Stomach (tissue), 9 donors: ENCODE results near the gene PCSK4. TPM values are rescaled to one million over a fixed set of nuclear protein-coding genes. Genes with fewer than 3 reads are reported as not detected.

Source experiments
- DNase-seq, 2 donors: peaks; one replicate each; pipeline versions ENCODE4 v3.0.0 to v3.0.0-alpha.2; 2013 to 2019
- H3K27ac ChIP-seq, 5 donors: fragments of 200-600 bp in 4 of 5; sonication (generic) in 4 of 5; one replicate each; pipeline ENCODE4 v1.5.1; 2013 to 2019; ENCODE audit warnings: mild to moderate bottlenecking in 1 of 5, moderate library complexity in 1 of 5
- H3K27me3 ChIP-seq, 3 donors: fragments of 200-600 bp; sonication (generic); one replicate each; pipeline ENCODE4 v1.5.1; 2017 to 2019; ENCODE audit warnings: mixed run types in 1 of 3
- H3K36me3 ChIP-seq, 4 donors: fragments of 200-600 bp; sonication (generic); 1 replicate in 3 of 4; 2 replicates in 1 of 4; pipeline ENCODE4 v1.5.1; 2016 to 2019
- H3K4me1 ChIP-seq, 4 donors: fragments of 200-600 bp; sonication (generic); one replicate each; pipeline ENCODE4 v1.5.1; 2016 to 2019
- H3K4me3 ChIP-seq, 4 donors: fragments of 200-600 bp; sonication (generic) in 3 of 4; one replicate each; pipeline ENCODE4 v1.5.1; 2016 to 2019; ENCODE audit warnings: mild to moderate bottlenecking in 1 of 4
- H3K9me3 ChIP-seq, 4 donors: fragments of 200-600 bp; sonication (generic); one replicate each; pipeline ENCODE4 v1.5.1; 2016 to 2019
- EP300 ChIP-seq: sonication (generic); formaldehyde crosslinking; IDR thresholded peaks from one replicate; pipeline ENCODE4 v1.6.1; 2017; ENCODE audit warnings: antibody characterized with exemption
- POLR2A ChIP-seq, 4 donors: fragments of 450-650 bp; IDR thresholded peaks; one replicate each; pipeline ENCODE4 v1.6.1; 2016; ENCODE audit warnings: antibody characterized with exemption in 4 of 4, control low read depth in 2 of 4, mild to moderate bottlenecking in 1 of 4, moderate library complexity in 1 of 4
- POLR2AphosphoS5 ChIP-seq, 3 donors: sonication (generic); formaldehyde crosslinking; IDR thresholded peaks; one replicate each; pipeline ENCODE4 v1.6.1; 2016; ENCODE audit warnings: antibody characterized with exemption in 3 of 3
- WGBS, 5 donors: extraction: QIAGEN DNeasy Blood & Tissue Kit in 3 of 5; methylation state at CpG; one replicate each; pipeline versions ENCODE4 v1.1.5 to v1.1.7; 2013 to 2018; 5-methylcytosine and 5-hydroxymethylcytosine counted together
- intact Hi-C: fragments of 100-400 bp; cut with DNase I; formaldehyde crosslinking; loops from one replicate; pipeline ENCODE4 v1.15.1; 2023; ENCODE audit warnings: low total_unique reads
- polyA plus RNA-seq, 3 donors: library from polyadenylated mRNA; stranded (reverse); fragments of 200-250 nt; gene quantifications; one replicate each; pipeline ENCODE4 v1.2.3, GENCODE V29; 2013
- total RNA-seq, 5 donors: library from RNA; depleted of rRNA; stranded (reverse); fragments of >200 nt; gene quantifications; one replicate each; pipeline versions ENCODE4 v1.1.0 to v1.2.3, GENCODE V29; 2014 to 2016
- TF ChIP-seq, protein P1 (sequence below), 7 experiments: fragments of 450-650 bp in 4 of 7; fragments of 200-600 bp in 3 of 7; sonication (generic) in 3 of 7; IDR thresholded peaks; one replicate each; pipeline ENCODE4 v1.5.1; 2016 to 2019; ENCODE audit warnings: antibody characterized with exemption in 7 of 7, control low read depth in 2 of 7, mild to moderate bottlenecking in 1 of 7
- donor health status: healthy with polysubstance abuse.
- donor health status: Bipolar disorder and iron deficiency.
- donor health status: healthy.

Gene PCSK4
- total and polyA plus RNA-seq, 8 donors: 1.7 to 26.8 (median 4.1) TPM; not detected in 2

DNA sequence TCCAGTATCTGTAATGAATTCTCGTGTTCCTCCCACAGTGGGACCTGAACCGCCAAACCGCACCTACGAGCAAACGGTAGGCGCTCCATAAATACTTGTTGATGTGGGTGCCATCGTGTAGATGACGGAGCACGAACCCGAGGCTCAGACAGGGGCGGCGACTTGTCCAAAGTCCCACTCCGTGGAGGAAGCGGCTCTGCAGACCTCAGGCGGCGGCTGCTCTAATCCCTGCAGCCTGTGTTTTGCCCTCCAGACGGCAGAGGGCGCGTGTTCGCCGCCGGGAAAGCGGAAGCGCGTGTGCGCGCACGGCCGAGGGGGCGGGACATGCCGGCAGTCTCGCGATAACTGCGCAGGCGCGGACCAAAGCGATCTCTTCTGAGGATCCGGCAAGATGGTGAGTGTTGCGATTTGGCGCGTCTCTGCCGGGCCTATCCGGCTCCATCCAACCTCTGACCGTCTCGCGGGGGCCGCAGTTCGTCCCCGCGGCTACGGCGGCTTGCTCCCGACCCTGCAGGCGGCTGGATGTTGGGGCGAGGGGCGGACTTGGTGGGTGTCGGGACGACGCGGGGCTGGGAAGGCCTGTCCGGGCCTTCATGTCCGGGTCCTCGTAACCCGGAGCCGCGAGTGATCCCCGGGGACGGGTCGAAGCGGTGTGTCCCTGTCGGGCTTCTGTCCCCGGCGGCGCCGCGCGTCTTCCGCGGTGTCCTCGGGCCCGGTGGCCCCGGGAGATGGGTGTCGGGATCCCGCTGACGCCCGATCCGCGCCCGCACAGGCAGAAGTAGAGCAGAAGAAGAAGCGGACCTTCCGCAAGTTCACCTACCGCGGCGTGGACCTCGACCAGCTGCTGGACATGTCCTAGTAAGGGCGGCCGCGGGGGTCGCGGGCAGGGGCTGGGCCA, 51.9 kb downstream of the PCSK4 start, which contains the start of gene RPS15:
Gene RPS15 (plus strand): TSS at position 362 of the 898 bp plus-strand sequence. CDS start 30 bp downstream, at position 392.
- Histone ChIP-seq H3K4me3 (peak within 1 kb of the TSS; percentile 84 to 95 (median 87)), H3K27ac (peak within 1 kb of the TSS; percentile 86 to 92 (median 90)), H3K4me1 (peaks cover 18 to 37% (median 25%) of the 10 kb centered on the region in 4 donors), H3K27me3 (no peaks in the 10 kb centered on the region), H3K9me3 (no peaks in the 10 kb centered on the region), H3K36me3 (peaks cover 53 to 69% (median 66%) of the 10 kb centered on the region in 4 donors)
- DNase-seq: peak; percentile 96 to 99
- WGBS, 5 donors: 1 to 2% (median 1%) methylated on average over 37 to 100 of the region's 100 CpGs
- intact Hi-C loops: no loop called here
- TF ChIP-seq, protein P1, sequence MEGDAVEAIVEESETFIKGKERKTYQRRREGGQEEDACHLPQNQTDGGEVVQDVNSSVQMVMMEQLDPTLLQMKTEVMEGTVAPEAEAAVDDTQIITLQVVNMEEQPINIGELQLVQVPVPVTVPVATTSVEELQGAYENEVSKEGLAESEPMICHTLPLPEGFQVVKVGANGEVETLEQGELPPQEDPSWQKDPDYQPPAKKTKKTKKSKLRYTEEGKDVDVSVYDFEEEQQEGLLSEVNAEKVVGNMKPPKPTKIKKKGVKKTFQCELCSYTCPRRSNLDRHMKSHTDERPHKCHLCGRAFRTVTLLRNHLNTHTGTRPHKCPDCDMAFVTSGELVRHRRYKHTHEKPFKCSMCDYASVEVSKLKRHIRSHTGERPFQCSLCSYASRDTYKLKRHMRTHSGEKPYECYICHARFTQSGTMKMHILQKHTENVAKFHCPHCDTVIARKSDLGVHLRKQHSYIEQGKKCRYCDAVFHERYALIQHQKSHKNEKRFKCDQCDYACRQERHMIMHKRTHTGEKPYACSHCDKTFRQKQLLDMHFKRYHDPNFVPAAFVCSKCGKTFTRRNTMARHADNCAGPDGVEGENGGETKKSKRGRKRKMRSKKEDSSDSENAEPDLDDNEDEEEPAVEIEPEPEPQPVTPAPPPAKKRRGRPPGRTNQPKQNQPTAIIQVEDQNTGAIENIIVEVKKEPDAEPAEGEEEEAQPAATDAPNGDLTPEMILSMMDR (IDR thresholded peaks at IDR 0.05): peak in 5 of 7 experiments; percentile 82 to 96 (median 93)
- TF ChIP-seq POLR2A (IDR thresholded peaks at IDR 0.05) (peak in 2 of 4 donors; percentile 58 to 82), EP300 (no peak), POLR2AphosphoS5 (IDR thresholded peaks at IDR 0.05) (peak; percentile 91 to 98 (median 94))

- Histone ChIP-seq H3K9me3 (no peaks in the 10 kb centered on the region), H3K4me1 (peaks cover 18 to 37% (median 25%) of the 10 kb centered on the region in 4 donors), H3K27me3 (no peaks in the 10 kb centered on the region), H3K4me3 (peak overlapping the region in 2 of 4 donors; percentile 84), H3K36me3 (peaks cover 59 to 69% (median 67%) of the 10 kb centered on the region in 4 donors), H3K27ac (peak overlapping the region in 3 of 5 donors; percentile 86 to 90 (median 89))
- TF ChIP-seq, protein P1 (IDR thresholded peaks at IDR 0.05): no peak
- TF ChIP-seq POLR2AphosphoS5 (IDR thresholded peaks at IDR 0.05): no peak
- TF ChIP-seq EP300: no peak
- no peak for TF ChIP-seq POLR2A (IDR thresholded peaks at IDR 0.05)
- WGBS, 5 donors: 38 to 61% (median 50%) methylated on average over 8 of the region's 8 CpGs
- no peak for DNase-seq
- intact Hi-C loops: no loop called here
These were observed 52.5 kb downstream of the PCSK4 start for GRCh38 chr19:1437609-1438008.

DNA sequence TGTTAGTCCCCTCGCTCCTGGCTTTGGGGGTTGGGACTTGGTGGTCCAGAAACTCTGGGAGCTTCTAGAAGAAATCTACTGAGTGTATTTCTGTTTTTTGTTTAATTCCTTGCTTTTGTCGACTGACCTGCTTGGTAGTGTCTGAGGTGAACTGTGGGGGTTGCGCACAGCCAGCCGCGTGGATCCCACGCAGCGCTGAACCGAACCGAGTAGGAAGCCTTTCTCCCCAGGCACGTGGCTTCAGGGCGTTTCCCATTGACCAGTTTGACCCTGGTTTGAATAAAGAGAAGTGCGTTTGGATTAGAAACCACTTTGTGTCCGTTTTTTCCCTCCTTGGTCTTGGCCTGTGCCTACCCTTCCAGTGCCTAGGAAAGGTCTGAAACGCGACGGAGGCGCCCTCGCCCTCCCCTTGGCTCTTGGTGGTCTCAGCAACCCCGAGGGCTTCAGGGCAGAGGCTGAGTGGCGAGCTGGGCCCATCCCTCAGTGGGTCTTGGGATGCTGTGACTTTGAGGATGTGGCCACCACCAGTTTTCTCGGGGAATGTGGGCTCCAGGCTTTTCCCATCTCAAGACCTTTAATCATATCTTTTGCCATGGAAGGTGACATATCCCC, 54.7 kb downstream of the PCSK4 start:
- Histone ChIP-seq H3K4me1 (peaks cover 14 to 28% (median 22%) of the 10 kb centered on the region in 4 donors), H3K9me3 (no peaks in the 10 kb centered on the region), H3K27ac (no peak overlapping the region), H3K27me3 (no peaks in the 10 kb centered on the region), H3K4me3 (no peak overlapping the region), H3K36me3 (peaks cover 57 to 69% (median 67%) of the 10 kb centered on the region in 4 donors)
- TF ChIP-seq, protein P1 (IDR thresholded peaks at IDR 0.05): no peak
- TF ChIP-seq EP300: no peak
- no peak for TF ChIP-seq POLR2AphosphoS5 (IDR thresholded peaks at IDR 0.05)
- no peak for TF ChIP-seq POLR2A (IDR thresholded peaks at IDR 0.05)
- DNase-seq: no peak
- intact Hi-C loops: no loop called here
- WGBS, 5 donors: 71 to 83% (median 79%) methylated on average over 21 of the region's 21 CpGs

DNA sequence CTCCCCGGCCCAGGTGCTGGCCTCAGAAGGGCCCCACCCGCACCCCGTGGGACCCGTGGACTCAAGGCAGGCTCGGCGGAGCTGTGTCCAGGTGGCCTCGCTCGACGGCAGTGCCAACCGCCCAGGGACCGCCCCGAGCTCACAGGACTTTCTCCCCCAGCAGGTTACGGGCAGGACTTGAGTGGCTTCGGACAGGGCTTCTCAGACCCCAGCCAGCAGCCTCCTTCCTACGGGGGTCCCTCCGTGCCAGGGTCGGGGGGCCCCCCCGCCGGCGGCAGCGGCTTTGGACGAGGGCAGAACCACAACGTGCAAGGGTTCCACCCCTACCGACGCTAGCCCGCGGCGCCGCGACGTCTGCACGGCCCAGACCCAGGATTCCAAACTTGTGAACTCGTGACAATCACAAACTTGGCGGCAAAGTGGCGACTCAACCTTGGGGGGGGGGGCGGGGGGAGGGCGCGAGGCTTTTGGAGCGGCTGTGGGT, 55.5 kb downstream of the PCSK4 start:
- Histone ChIP-seq H3K27ac (no peak overlapping the region), H3K27me3 (no peaks in the 10 kb centered on the region), H3K4me1 (peaks cover 13 to 28% (median 21%) of the 10 kb centered on the region in 4 donors), H3K36me3 (peaks cover 55 to 69% (median 67%) of the 10 kb centered on the region in 4 donors), H3K4me3 (no peak overlapping the region), H3K9me3 (no peaks in the 10 kb centered on the region)
- intact Hi-C loops: no loop called here
- TF ChIP-seq POLR2A (IDR thresholded peaks at IDR 0.05): no peak
- TF ChIP-seq EP300: no peak
- no peak for TF ChIP-seq POLR2AphosphoS5 (IDR thresholded peaks at IDR 0.05)
- TF ChIP-seq, protein P1 (IDR thresholded peaks at IDR 0.05): no peak
- 88 to 89% (median 88%) methylated on average over 29 to 39 of the region's 39 CpGs for WGBS, 5 donors
- DNase-seq: no peak
